ENCODE results near the gene DLGAP4.

Gene DLGAP4

GRCh38 chr20:36305602-36306551, at the start of gene DLGAP4:
DLGAP4 (plus strand) TSS chr20:36306339; CDS start chr20:36431718, 125,379 bp downstream.
- TF ChIP-seq, protein P1, sequence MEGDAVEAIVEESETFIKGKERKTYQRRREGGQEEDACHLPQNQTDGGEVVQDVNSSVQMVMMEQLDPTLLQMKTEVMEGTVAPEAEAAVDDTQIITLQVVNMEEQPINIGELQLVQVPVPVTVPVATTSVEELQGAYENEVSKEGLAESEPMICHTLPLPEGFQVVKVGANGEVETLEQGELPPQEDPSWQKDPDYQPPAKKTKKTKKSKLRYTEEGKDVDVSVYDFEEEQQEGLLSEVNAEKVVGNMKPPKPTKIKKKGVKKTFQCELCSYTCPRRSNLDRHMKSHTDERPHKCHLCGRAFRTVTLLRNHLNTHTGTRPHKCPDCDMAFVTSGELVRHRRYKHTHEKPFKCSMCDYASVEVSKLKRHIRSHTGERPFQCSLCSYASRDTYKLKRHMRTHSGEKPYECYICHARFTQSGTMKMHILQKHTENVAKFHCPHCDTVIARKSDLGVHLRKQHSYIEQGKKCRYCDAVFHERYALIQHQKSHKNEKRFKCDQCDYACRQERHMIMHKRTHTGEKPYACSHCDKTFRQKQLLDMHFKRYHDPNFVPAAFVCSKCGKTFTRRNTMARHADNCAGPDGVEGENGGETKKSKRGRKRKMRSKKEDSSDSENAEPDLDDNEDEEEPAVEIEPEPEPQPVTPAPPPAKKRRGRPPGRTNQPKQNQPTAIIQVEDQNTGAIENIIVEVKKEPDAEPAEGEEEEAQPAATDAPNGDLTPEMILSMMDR (IDR thresholded peaks at IDR 0.05; ENCODE audit: insufficient read depth, low read depth, low read length, missing control alignments): no peak
- DNase-seq (ENCODE audit: low read depth): no peak
- H3K4me3 ChIP-seq (ENCODE audit: low read depth, low read length): no peak within 1 kb of the TSS

DNA sequence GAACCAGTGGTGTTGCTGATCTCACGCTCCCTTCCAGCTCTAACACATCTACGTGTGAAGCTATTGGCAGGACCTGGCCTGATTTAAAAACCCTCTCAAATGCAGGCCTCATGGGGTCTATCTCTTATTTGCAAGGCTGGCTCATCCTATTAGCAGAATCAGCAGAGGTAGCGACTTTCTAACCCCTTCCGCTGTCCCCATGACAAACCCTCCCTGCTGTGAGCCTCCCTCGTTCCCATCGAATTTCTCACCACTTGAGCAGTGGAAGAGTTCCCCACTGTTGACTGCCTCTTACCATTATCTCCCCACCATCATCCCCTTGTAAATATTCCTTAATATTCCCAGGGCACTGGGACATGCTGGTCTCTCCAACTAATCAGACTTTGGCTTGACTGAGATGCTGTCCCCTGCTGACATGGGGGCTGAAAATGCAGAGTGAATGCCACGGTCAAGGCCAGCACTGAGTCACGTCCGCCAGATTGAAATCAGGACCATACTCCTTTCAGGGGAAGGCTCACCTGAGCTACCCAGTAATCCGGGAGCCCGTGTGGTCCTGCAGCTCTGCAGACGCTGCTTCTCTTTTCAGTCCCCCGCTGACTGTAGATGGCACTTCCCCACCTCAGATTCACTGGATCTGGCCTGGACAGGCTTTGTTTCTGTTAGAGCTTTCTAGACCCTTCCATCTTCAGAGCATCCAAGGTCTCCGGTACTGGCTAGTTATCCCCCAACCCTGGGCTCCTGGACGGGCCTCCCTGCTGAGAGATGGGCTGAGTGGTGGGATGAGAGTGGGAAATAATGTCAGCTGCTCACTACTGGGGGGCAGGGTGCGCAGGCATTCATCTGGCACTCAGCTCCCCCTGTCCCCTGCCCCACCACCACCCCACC, 46.7 kb upstream of the DLGAP4 start:
- no peak overlapping the region for H3K4me3 ChIP-seq (ENCODE audit: low read depth, low read length)
- DNase-seq (ENCODE audit: low read depth): no peak
- TF ChIP-seq, protein P1 (IDR thresholded peaks at IDR 0.05; ENCODE audit: insufficient read depth, low read depth, low read length, missing control alignments): no peak

DNA sequence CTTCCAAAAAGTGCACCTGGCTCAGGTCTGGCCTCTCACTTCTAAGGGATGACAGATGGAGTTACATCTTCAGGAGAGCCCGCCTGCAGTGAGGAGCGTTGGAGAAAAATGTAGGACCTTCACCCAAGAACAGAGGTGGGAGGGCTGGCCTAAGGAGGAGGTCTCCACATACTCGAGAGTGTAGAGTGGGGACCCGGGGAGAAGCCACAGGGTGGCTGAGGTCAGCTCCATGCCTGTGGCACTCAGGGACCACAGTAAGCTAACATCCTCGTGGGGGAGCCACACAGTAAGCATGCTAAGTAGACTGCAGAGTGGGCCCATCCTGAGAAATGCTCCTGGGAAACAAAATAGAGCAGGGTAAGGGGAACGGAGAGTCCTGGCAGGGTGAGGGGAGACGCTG, 45.8 kb upstream of the DLGAP4 start:
- TF ChIP-seq, protein P1 (IDR thresholded peaks at IDR 0.05; ENCODE audit: insufficient read depth, low read depth, low read length, missing control alignments): no peak
- no peak for DNase-seq (ENCODE audit: low read depth)
- no peak overlapping the region for H3K4me3 ChIP-seq (ENCODE audit: low read depth, low read length)

- H3K4me3 ChIP-seq (ENCODE audit: low read depth, low read length): no peak overlapping the region
- TF ChIP-seq, protein P1 (IDR thresholded peaks at IDR 0.05; ENCODE audit: insufficient read depth, low read depth, low read length, missing control alignments): no peak
- DNase-seq (ENCODE audit: low read depth): no peak
Measured at GRCh38 chr20:36261389-36262105, 44.6 kb upstream of the DLGAP4 start.

DNA sequence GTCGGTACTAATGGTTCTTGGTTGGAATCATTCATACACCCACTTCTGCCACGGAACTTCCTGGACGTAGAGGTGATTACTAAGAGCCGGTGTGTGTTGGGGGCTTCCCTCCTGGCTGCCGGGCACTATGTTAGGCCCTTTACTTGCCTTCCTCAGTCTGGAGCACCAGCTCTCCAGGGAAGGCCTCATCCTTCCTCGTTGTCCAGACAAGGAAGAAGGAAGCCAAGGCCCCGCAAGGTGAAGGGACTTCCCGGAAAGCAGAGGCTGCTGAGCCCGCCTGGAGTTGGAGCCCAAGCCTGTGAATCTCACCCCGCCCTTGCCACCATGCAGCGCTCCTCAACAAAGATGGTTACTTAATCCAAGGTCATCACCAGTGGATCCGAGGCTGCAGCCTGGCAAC, 43.7 kb upstream of the DLGAP4 start:
- TF ChIP-seq, protein P1 (IDR thresholded peaks at IDR 0.05; ENCODE audit: insufficient read depth, low read depth, low read length, missing control alignments): no peak
- H3K4me3 ChIP-seq (ENCODE audit: low read depth, low read length): no peak overlapping the region
- no peak for DNase-seq (ENCODE audit: low read depth)

Data from GM12865 (cell line).